Measurements from ENCODE around the gene KRT16.
A peak's percentile ranks its signal among the peaks of the same experiment; 100 is the strongest.

KRT16 gene

DNA sequence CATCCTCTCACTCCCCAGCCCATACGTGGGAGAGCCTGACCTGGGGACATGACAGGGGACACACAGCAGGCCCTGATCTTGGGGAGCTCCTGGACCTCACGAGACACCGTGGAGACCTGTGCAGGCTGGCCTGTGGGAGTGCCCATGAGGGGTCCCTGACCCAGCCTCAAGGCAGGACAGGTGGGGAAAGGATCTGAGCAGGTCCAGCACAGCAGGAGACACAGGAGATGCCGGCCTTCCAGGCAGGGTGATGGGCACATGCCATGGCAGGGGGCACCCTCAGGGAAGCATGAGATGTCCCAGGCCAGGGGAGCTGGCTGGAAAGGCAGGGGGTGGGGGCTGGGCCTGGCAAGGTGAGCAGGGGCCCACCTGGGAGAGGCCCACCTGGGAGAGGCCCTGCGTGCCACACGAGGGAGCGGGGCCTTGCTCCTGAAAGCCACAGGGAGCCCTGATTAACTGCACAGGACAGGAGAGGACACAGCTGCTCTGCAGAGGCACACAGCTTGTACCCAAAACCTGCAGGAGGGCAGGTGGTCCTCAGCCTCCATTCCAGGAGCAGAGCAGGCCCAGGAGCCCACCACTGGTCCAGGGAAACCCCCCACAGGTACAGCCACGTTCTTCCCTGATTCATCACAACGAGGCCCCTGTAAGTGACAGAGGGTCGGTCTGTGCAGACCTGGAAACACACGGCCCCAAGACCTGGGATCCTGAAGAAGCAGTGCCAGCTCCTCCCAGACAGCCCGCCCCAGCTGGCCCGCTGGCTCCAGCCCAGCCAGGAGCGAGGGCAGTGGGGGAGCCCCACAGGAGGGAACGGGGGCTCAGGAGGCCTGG is 38.4 kb upstream of the KRT16 start:
- no peak overlapping the region for H3K27ac ChIP-seq (ENCODE audit: low read depth, low read length)
- no peaks in the 10 kb centered on the region for H4K20me1 ChIP-seq (ENCODE audit: control insufficient read depth, insufficient read depth, low read depth, low read length)

GRCh38 chr17:41649923-41650519 is 37.5 kb upstream of the KRT16 start:
- Histone ChIP-seq H3K9me3 (ENCODE audit: control insufficient read depth, insufficient read depth, low read length) (no peaks in the 10 kb centered on the region), H3K27ac (ENCODE audit: low read depth, low read length) (no peak overlapping the region), H4K20me1 (ENCODE audit: control insufficient read depth, insufficient read depth, low read depth, low read length) (no peaks in the 10 kb centered on the region), H3K4me3 (ENCODE audit: low read length) (no peak overlapping the region), H3F3A (ENCODE audit: control insufficient read depth, insufficient read depth) (0 out of 2 replicates have a peak, but pooled peaks cover 2% of the 10 kb centered on the region), H3K4me2 (ENCODE audit: low read length) (no peak overlapping the region), H3K27me3 (ENCODE audit: control insufficient read depth, low read length) (peaks cover 5% of the 10 kb centered on the region), H3K79me2 (ENCODE audit: control insufficient read depth, low read length) (no peaks in the 10 kb centered on the region), H3K9me2 (replicated peaks; ENCODE audit: control insufficient read depth, low read length) (no peaks in the 10 kb centered on the region), H3K36me3 (ENCODE audit: control insufficient read depth, low read length) (no peaks in the 10 kb centered on the region), H3K4me1 (ENCODE audit: control insufficient read depth, low read length) (peaks cover 13% of the 10 kb centered on the region)
- TF ChIP-seq CTCF (IDR thresholded peaks at IDR 0.05; ENCODE audit: low read depth, low read length, poor library complexity, severe bottlenecking) (no peak), EZH2phosphoT487 (IDR thresholded peaks at IDR 0.05; ENCODE audit: borderline replicate concordance, low read length) (no peak)

More for the DNA sequence above, 38.4 kb upstream of the KRT16 start:
- H3K9me3 ChIP-seq (ENCODE audit: control insufficient read depth, insufficient read depth, low read length): no peaks in the 10 kb centered on the region
- no peaks in the 10 kb centered on the region for H3K9me2 ChIP-seq (replicated peaks; ENCODE audit: control insufficient read depth, low read length)
- H3K4me2 ChIP-seq (ENCODE audit: low read length): no peak overlapping the region
- TF ChIP-seq EZH2phosphoT487 (IDR thresholded peaks at IDR 0.05; ENCODE audit: borderline replicate concordance, low read length) (no peak), CTCF (IDR thresholded peaks at IDR 0.05; ENCODE audit: low read depth, low read length, poor library complexity, severe bottlenecking) (no peak)
- H3K36me3 ChIP-seq (ENCODE audit: control insufficient read depth, low read length): no peaks in the 10 kb centered on the region
- H3K79me2 ChIP-seq (ENCODE audit: control insufficient read depth, low read length): no peaks in the 10 kb centered on the region
- 0 out of 2 replicates have a peak, but pooled peaks cover 2% of the 10 kb centered on the region for H3F3A ChIP-seq (ENCODE audit: control insufficient read depth, insufficient read depth)
- no peaks in the 10 kb centered on the region for H3K27me3 ChIP-seq (ENCODE audit: control insufficient read depth, low read length)
- no peak overlapping the region for H3K4me3 ChIP-seq (ENCODE audit: low read length)
- peaks cover 13% of the 10 kb centered on the region for H3K4me1 ChIP-seq (ENCODE audit: control insufficient read depth, low read length)

- no peaks in the 10 kb centered on the region for H4K20me1 ChIP-seq (ENCODE audit: control insufficient read depth, insufficient read depth, low read depth, low read length)
- H3K9me2 ChIP-seq (replicated peaks; ENCODE audit: control insufficient read depth, low read length): no peaks in the 10 kb centered on the region
- H3K4me3 ChIP-seq (ENCODE audit: low read length): peak overlapping the region; percentile 72
- no peaks in the 10 kb centered on the region for H3K36me3 ChIP-seq (ENCODE audit: control insufficient read depth, low read length)
- H3F3A ChIP-seq (ENCODE audit: control insufficient read depth, insufficient read depth): 0 out of 2 replicates have a peak, but pooled peaks cover 2% of the 10 kb centered on the region
- H3K79me2 ChIP-seq (ENCODE audit: control insufficient read depth, low read length): no peaks in the 10 kb centered on the region
- H3K27me3 ChIP-seq (ENCODE audit: control insufficient read depth, low read length): peaks cover 5% of the 10 kb centered on the region
- H3K9me3 ChIP-seq (ENCODE audit: control insufficient read depth, insufficient read depth, low read length): no peaks in the 10 kb centered on the region
- peak overlapping the region; percentile 95 for H3K4me2 ChIP-seq (ENCODE audit: low read length)
- TF ChIP-seq EZH2phosphoT487 (IDR thresholded peaks at IDR 0.05; ENCODE audit: borderline replicate concordance, low read length): no peak
- TF ChIP-seq CTCF (IDR thresholded peaks at IDR 0.05; ENCODE audit: low read depth, low read length, poor library complexity, severe bottlenecking): peak; percentile 95
- peaks cover 13% of the 10 kb centered on the region for H3K4me1 ChIP-seq (ENCODE audit: control insufficient read depth, low read length)
- H3K27ac ChIP-seq (ENCODE audit: low read depth, low read length): no peak overlapping the region
These were observed 36.0 kb upstream of the KRT16 start for GRCh38 chr17:41648411-41649195.

Data from DOHH2 (cell line).